ENCODE data around the gene MYL9. TPM values are rescaled to one million over a fixed set of nuclear protein-coding genes. Genes with fewer than 3 reads are reported as not detected.

Gene MYL9
- total RNA-seq, 4 donors from 2014 or later = 60.9 to 161 (median 80.3) TPM

GRCh38 chr20:36591281-36591680 is 50.0 kb downstream of the MYL9 start:
- H3K36me3 ChIP-seq = no peaks in the 10 kb centered on the region
- DNase-seq = no peak

GRCh38 chr20:36591854-36592641 is 50.7 kb downstream of the MYL9 start:
- intact Hi-C loops (cut with DNase I) = no loop called here
- DNase-seq = peak in 1 of 2 donors; percentile 19
- 83 to 88% methylated on average over 9 of the region's 9 CpGs for WGBS, 2 donors
- no peaks in the 10 kb centered on the region for H3K9me3 ChIP-seq
- peak overlapping the region in 1 of 3 donors; percentile 12 for H3K27ac ChIP-seq
- H3K27me3 ChIP-seq = no peaks in the 10 kb centered on the region
- H3K4me3 ChIP-seq (replicated peaks in 1 of 3) = no peak overlapping the region
- TF ChIP-seq POLR2A (IDR thresholded peaks at IDR 0.05) = no peak
- TF ChIP-seq CTCF (IDR thresholded peaks at IDR 0.05) = peak in 4 of 6 experiments; percentile 21 to 44 (median 41)
- peaks cover 0 to 4% of the 10 kb centered on the region in 2 donors for H3K4me1 ChIP-seq
- no peaks in the 10 kb centered on the region for H3K36me3 ChIP-seq

More at GRCh38 chr20:36591281-36591680, 50.0 kb downstream of the MYL9 start:
- intact Hi-C loops (cut with DNase I) = no loop called here
- Histone ChIP-seq H3K9me3 (no peaks in the 10 kb centered on the region), H3K27ac (no peak overlapping the region), H3K4me1 (peaks cover 0 to 4% of the 10 kb centered on the region in 2 donors), H3K4me3 (replicated peaks in 1 of 3) (no peak overlapping the region), H3K27me3 (no peaks in the 10 kb centered on the region)
- TF ChIP-seq CTCF (IDR thresholded peaks at IDR 0.05) (no peak), POLR2A (IDR thresholded peaks at IDR 0.05) (no peak)
- 88 to 89% methylated on average over 4 to 5 of the region's 5 CpGs for WGBS, 2 donors

GRCh38 chr20:36593347-36593929 is 52.1 kb downstream of the MYL9 start:
- no peaks in the 10 kb centered on the region for H3K36me3 ChIP-seq
- intact Hi-C loops (cut with DNase I) = no loop called here
- no peak overlapping the region for H3K27ac ChIP-seq
- DNase-seq = no peak
- no peak overlapping the region for H3K4me3 ChIP-seq (replicated peaks in 1 of 3)
- WGBS, 2 donors = 87 to 90% methylated on average over 4 to 5 of the region's 5 CpGs
- no peaks in the 10 kb centered on the region for H3K9me3 ChIP-seq
- peaks cover 0 to 4% of the 10 kb centered on the region in 2 donors for H3K4me1 ChIP-seq
- TF ChIP-seq POLR2A (IDR thresholded peaks at IDR 0.05) = no peak
- no peak for TF ChIP-seq CTCF (IDR thresholded peaks at IDR 0.05)
- H3K27me3 ChIP-seq = no peaks in the 10 kb centered on the region

- no peak overlapping the region for H3K4me3 ChIP-seq (replicated peaks in 1 of 3)
- no peaks in the 10 kb centered on the region for H3K9me3 ChIP-seq
- H3K27me3 ChIP-seq = no peaks in the 10 kb centered on the region
- no peak for TF ChIP-seq POLR2A (IDR thresholded peaks at IDR 0.05)
- no peak for TF ChIP-seq CTCF (IDR thresholded peaks at IDR 0.05)
- H3K27ac ChIP-seq = no peak overlapping the region
- H3K36me3 ChIP-seq = no peaks in the 10 kb centered on the region
- 53 to 62% methylated on average over 5 of the region's 5 CpGs for WGBS, 2 donors
- H3K4me1 ChIP-seq = peaks cover 0 to 6% of the 10 kb centered on the region in 2 donors
- no peak for DNase-seq
- intact Hi-C loops (cut with DNase I) = loop anchor here (5.0 to 10.0 kb wide), 3 partner anchors 43 to 155 kb away; no protein-coding TSS in a partner anchor
Observed at GRCh38 chr20:36599912-36600345, 58.6 kb downstream of the MYL9 start.

Small RNA genes within 50 kb of the gene (small RNA-seq; reads per million reads assigned to genes)
- not detected for gene RF00017

Other genes with a start within 250 kb of the MYL9 start
- gene DLGAP4, start 235.2 kb upstream of the MYL9 start, total RNA-seq = 10 to 100 TPM; 29.3 to 52.4 (median 41.5) TPM
- 10 to 100 TPM; 14.2 to 28.8 (median 18.9) TPM for gene TGIF2, start 32.1 kb downstream of the MYL9 start, total RNA-seq
- gene RAB5IF, start 64.3 kb downstream of the MYL9 start, total RNA-seq = 100 to 1,000 TPM in 2 of 4 donors, 10 to 100 TPM in 2; 56.9 to 105 (median 85.1) TPM
- gene SLA2, start 104.7 kb downstream of the MYL9 start, total RNA-seq = under 1 TPM; 0.13 to 0.50 (median 0.28) TPM
- gene NDRG3, start 204.6 kb downstream of the MYL9 start, total RNA-seq = 10 to 100 TPM; 14.6 to 32.1 (median 27.9) TPM
- 10 to 100 TPM; 10.6 to 14.9 (median 13.0) TPM for gene DSN1, start 232.2 kb downstream of the MYL9 start, total RNA-seq